DMS153 treated with DMSO at 0.1 percent for 48 hours (cell line): ENCODE results near the gene TSR2.
"Not testable (repeated sequence)": the region's sequence is repeated elsewhere in the genome, so short reads cannot be mapped to it uniquely, and the experiment has no call there.

ENCODE experiments used
- DNase-seq: peaks from one replicate; lab custom pipeline; 2025; ENCODE audit not compliant: unreplicated experiment; lab: John Stamatoyannopoulos, UW

TSR2 gene

DNA sequence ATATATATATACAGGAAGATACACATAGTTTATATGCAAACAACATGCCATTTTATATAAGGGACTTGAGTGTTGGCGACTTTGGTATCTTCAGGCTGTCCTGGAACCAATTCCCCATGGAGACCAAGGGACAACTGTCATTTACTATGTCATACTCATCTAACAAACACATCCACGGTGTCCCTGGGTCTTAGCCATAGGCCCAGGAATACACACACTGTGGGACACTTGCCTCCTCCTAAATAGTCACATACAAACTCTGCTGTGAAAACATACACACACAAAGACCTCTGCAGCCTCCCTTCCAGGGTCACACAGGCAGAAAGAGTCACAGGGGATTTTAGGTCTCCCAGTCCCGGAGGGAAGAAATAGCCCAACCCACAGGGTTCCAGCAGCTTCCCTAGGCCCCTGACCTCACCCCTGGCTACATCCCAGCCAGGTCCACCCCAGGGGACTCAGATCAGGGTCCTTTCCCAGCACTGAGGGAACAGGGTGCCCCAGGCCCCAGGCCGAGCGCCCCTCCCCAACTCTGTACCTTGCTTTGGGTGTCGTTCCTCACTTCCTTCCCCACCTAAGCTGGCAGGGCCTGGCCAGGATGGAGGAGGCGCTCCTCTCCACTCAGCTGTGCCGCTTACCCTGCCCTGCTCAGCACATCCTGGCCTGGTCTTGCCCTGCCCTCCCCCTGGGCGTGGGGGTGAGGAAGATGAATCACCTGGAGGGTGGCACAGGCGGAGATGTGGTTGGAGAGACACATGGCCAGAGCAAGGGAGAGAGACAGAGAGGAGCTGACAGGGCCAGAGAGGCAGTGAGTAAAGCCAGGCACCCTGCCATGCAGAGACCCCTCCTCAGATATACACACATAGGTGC is 34.0 kb downstream of the TSR2 start:
- DNase-seq, result no peak

DNA sequence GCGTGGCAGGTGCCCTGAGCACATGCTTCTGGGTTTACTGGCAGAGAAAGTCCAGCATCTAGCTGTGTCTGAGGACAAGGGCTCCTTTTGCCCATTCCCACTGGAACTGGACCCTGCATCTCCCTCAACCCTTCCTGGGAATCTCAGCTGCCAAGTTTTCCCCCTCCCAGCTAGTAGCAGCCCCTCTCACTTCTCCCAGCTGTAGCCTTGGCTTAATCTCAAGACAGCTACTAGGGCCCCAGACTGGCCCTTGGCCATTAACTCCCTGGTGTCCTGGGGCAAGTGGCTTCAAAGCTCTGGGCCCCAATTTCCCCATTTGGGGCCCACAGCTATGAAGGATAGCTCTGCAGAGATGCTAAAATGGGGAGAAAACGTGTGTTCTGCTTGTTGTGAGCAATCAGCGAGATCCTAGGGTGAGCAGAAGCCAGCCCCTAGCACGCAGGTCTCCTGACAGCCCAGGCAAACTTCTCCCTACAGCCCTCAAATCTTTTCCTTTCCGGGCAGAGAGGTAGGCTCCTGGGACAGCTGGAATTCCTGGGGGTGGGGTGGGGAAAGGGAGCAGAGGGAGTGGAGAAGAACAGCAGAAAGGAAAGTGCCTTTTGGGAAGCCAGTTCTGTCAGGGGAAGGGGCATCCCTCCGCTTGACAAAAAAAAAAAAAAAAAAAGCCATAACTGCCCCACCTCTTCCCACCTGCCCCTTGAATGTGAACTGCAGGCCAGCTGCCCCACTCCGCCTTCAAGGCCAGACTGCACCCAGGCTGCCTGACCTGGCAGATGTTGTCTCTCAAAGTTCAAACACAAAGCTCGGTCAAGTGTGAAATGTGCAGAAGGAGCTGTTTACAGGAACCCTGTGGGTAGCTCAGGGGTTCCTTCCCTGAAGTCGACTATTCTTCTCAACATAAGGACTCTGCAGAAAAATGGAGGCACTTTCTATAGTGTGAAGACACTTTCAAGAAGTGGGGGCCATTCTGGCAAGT is 39.2 kb downstream of the TSR2 start:
- DNase-seq, result no peak

DNA sequence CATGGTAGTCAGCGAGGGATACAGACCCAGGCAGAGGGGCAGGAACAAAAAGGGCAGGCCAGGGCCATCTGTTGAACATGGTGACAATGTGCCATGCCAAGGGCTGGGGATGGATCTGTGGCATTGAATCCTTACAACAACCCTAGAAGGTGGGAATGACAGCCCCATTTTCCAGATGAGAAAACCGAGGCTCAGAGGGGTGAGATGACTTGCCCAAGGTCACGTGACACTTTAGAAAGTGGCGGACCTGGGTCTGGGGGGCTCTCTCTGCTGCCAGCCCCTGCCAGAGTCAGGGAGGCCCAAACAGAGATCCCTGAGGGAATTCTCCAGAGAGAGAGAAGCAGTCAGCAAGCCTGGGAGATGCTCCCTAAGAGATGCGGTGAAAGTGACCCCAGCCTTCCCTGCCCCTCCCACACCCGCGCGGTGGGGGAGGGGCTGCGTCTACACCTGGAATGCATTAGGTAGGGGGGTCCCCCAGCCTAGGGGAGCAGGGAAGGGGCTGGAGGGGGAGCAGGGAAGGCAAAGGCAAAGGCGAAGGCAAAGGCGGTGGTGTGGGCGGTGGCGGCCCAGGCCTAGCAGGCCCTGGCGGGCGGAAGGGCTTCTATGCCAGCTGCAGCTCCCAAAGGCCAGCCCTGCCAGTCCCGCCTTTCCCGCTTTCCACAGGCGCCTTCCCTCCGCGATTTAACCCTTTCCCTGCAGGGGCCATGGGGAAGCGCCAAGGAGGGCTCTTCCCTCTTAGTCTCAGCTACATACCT is 42.8 kb downstream of the TSR2 start:
- no peak for DNase-seq

DNA sequence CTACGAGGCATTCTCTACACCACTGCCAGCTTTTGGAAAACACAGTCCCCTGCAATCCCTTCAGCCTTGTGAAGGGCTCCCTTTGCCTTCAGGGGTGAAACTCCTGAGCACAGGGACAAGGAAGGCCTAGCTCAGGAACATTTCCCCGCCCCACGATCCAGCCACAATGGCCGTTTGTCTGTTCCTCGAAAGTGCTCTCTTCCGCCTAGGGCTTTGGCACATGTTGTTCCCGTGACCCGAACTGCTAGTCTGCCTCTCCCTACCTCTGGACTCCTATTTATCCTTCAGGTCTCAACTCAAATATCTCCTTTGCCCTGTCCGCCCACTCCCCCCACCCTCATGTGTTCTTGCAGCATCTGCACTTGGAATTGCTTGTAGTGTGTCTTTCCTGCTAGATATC is 43.7 kb downstream of the TSR2 start:
- DNase-seq, result no peak

DNA sequence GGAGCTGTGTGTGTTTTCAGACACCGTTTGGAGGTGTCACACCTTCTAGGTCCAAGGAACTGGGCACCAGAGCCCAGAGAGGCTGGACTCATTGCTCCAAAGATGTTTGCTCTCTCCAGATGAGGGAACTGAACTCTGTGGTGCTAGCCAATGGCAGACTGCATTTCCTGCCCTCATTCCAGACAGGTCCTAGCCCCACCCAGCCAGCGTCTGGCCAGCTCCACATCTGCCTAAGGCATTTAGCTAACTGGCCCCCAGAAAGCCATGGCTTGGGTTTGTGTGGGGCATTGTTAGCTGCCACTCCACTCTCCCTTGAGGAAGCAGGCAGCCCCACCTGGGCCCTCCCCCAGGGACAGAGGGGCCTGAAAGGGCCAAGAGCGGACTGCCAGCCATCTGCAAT is 44.5 kb downstream of the TSR2 start:
- DNase-seq, result no peak

DNA sequence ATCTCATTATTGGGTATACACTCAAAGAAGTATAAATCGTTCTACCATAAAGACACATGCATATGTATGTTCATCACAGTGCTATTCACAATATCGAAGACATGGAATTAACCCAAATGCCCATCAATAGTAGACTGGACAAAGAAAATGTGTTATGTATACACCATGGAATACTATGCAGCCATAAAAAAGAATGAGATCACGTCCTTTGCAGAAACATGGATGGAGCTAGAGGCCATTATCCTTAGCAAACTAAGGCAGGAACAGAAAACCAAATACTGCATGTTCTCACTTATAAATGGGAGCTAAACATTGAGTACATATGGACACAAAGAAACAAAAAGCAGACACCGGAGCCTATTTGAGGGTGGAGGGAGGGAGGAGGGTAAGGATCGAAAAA is 49.6 kb downstream of the TSR2 start:
- not testable (repeated sequence) for DNase-seq

DNA sequence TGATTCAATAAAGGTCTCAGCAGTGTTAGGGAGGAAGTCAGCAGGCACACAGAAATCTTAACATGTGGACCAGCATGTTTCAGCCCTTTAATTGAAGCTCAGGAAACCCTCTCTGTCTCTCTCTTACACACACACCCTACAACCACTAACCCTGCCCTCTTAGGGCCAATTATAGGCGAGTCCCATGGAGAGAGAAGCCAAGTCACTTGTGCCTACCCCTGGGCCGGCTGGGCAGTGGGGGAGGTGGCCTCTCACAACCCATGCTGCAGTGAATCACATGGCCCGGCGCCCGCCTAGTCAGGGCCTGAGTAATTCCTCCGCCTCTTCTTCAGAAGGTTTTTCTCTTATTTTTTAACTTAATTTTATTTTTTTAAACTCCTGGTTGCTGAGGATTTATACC is 52.1 kb downstream of the TSR2 start:
- DNase-seq, result no peak

DNA sequence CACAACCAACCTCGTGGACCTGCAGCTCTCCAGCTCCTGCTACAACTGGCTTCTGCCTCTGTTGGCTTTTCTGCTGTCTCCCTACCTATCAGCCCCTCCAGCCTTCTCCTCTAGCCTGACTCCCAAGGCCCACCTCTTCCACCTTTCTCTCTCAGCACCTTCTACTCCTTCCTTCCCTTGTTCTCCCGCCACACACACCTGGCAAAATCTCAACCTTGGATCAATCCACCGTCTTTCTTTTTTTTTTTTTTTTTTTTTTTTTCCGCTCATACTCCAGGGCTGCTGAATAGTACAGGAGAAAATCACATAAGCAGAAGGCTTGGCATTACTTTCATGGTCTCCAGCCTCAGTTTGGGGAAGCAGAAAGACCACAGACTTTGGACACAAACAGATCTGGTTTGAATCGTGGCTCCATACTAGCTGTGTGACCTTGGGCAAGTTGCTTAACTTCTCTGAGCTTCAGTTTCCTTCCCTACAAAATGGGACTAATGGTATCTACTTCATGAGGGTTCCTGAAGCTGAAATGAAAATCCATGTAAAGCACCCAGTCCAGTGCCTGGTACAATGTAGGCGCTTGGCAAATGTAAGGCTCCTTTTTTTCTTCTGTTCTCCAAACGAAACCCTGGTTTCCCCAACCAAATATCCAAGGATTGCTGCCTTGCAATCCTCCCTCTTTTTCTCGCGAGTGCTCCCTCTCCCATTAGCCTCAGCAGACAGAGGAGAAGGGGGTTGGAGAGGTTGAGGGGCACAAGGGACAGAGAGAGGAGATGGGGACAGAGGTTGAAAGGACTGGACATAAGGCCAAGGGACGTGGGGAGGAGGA is 54.2 kb downstream of the TSR2 start:
- DNase-seq, result no peak
